Umbilical cord (tissue), 2 donors: ENCODE results near the gene MUC3A. TPM values are rescaled to one million over a fixed set of nuclear protein-coding genes. Genes with fewer than 3 reads are reported as not detected.

Experiments used
- DNase-seq: peaks from one replicate; pipeline ENCODE4 v3.0.0-alpha.2; 2015; ENCODE audit warnings: low spot score
- total RNA-seq: library from RNA; depleted of rRNA; stranded (reverse); fragments of >200 nt; gene quantifications from one replicate; pipeline ENCODE4 v1.2.3, GENCODE V29; 2014; ENCODE audit warnings: low replicate concordance; ENCODE audit not compliant: insufficient read depth

The MUC3A gene
- total RNA-seq, 1 donor from 2014 or later, result 2.2 TPM

GRCh38 chr7:100946766-100947365, 2.5 kb upstream of the MUC3A start:
- DNase-seq, result no peak

- DNase-seq, result no peak
Measured at GRCh38 chr7:100947792-100948191, 1.5 kb upstream of the MUC3A start.

GRCh38 chr7:100949933-100950443, 654 bp downstream of the MUC3A start:
- no peak for DNase-seq

- DNase-seq, result no peak
Measured at GRCh38 chr7:100951172-100951571, 1.8 kb downstream of the MUC3A start.

GRCh38 chr7:100951888-100952560, 2.7 kb downstream of the MUC3A start:
- no peak for DNase-seq

- DNase-seq, result no peak
Measured at GRCh38 chr7:100952641-100953040, 3.3 kb downstream of the MUC3A start.

- no peak for DNase-seq
Measured at GRCh38 chr7:100957832-100958421, 8.6 kb downstream of the MUC3A start.

- DNase-seq, result no peak
Measured at GRCh38 chr7:100959894-100960293, 10.6 kb downstream of the MUC3A start.

- no peak for DNase-seq
Measured at GRCh38 chr7:100962537-100962936, 13.2 kb downstream of the MUC3A start.

- DNase-seq, result no peak
Measured at GRCh38 chr7:100963386-100963785, 14.1 kb downstream of the MUC3A start.

GRCh38 chr7:100963874-100964273, 14.5 kb downstream of the MUC3A start:
- no peak for DNase-seq

GRCh38 chr7:100964630-100965029, 15.3 kb downstream of the MUC3A start:
- DNase-seq, result no peak

GRCh38 chr7:100965045-100965722, 15.8 kb downstream of the MUC3A start:
- no peak for DNase-seq

GRCh38 chr7:100965723-100966541, 16.6 kb downstream of the MUC3A start:
- DNase-seq, result peak; percentile 47

- no peak for DNase-seq
Measured at GRCh38 chr7:100966542-100967291, 17.4 kb downstream of the MUC3A start.

- no peak for DNase-seq
Measured at GRCh38 chr7:100967292-100967863, 18.0 kb downstream of the MUC3A start.

GRCh38 chr7:100968031-100968430, 18.7 kb downstream of the MUC3A start:
- no peak for DNase-seq

- no peak for DNase-seq
Measured at GRCh38 chr7:100968650-100969049, 19.3 kb downstream of the MUC3A start.

GRCh38 chr7:100969066-100969615, 19.8 kb downstream of the MUC3A start, which contains the start of gene MUC12:
TSS of gene MUC12 (plus strand) at chr7:100969565. CDS start at chr7:100969623, 58 bp downstream.
- DNase-seq, result no peak
